Neural crest cell (in vitro differentiated cells): Measurements from ENCODE around the gene TUBA3C. TPM values are rescaled to one million over a fixed set of nuclear protein-coding genes. Genes with fewer than 3 reads are reported as not detected.

Experiments
- DNase-seq: peaks from one replicate; pipeline ENCODE4 v3.0.0; 2021; ENCODE audit warnings: low read depth, mixed read lengths, low spot score
- H3K27ac Mint-ChIP-seq: one replicate; pipeline ENCODE4 v1.8.0; 2021; ENCODE audit warnings: mild to moderate bottlenecking, mixed read lengths; ENCODE audit not compliant: unreplicated experiment
- H3K27me3 Mint-ChIP-seq: 2 replicates; pipeline ENCODE4 v1.8.0; 2021; ENCODE audit warnings: low read depth, mild to moderate bottlenecking, mixed read lengths
- H3K36me3 Mint-ChIP-seq: 2 replicates; pipeline ENCODE4 v1.8.0; 2021; ENCODE audit warnings: low read depth, mild to moderate bottlenecking, mixed read lengths
- H3K4me1 Mint-ChIP-seq: 2 replicates; pipeline ENCODE4 v1.8.0; 2021; ENCODE audit warnings: mixed read lengths
- H3K4me3 Mint-ChIP-seq: one replicate; pipeline ENCODE4 v1.8.0; 2021; ENCODE audit warnings: mild to moderate bottlenecking, mixed read lengths
- H3K9me3 Mint-ChIP-seq: 2 replicates; pipeline ENCODE4 v1.8.0; 2021; ENCODE audit warnings: mixed read lengths
- total RNA-seq: library from RNA; stranded (reverse); gene quantifications from 2 replicates; pipeline ENCODE4 v1.2.1, GENCODE V29; 2021
- TF ChIP-seq, protein P1 (sequence below): fragments of 200-600 bp; sonication (generic); conservative IDR thresholded peaks from 2 replicates; pipeline ENCODE4 v1.5.0; 2021; ENCODE audit warnings: antibody characterized with exemption, mild to moderate bottlenecking

TUBA3C gene
- total RNA-seq, 1 donor from 2014 or later = not detected

- Mint-ChIP-seq H3K9me3 (peaks cover 9% of the 10 kb centered on the region), H3K36me3 (peaks cover 2% of the 10 kb centered on the region), H3K4me1 (no peaks in the 10 kb centered on the region), H3K27me3 (no peaks in the 10 kb centered on the region), H3K27ac (no peak overlapping the region), H3K4me3 (no peak overlapping the region)
- TF ChIP-seq, protein P1, sequence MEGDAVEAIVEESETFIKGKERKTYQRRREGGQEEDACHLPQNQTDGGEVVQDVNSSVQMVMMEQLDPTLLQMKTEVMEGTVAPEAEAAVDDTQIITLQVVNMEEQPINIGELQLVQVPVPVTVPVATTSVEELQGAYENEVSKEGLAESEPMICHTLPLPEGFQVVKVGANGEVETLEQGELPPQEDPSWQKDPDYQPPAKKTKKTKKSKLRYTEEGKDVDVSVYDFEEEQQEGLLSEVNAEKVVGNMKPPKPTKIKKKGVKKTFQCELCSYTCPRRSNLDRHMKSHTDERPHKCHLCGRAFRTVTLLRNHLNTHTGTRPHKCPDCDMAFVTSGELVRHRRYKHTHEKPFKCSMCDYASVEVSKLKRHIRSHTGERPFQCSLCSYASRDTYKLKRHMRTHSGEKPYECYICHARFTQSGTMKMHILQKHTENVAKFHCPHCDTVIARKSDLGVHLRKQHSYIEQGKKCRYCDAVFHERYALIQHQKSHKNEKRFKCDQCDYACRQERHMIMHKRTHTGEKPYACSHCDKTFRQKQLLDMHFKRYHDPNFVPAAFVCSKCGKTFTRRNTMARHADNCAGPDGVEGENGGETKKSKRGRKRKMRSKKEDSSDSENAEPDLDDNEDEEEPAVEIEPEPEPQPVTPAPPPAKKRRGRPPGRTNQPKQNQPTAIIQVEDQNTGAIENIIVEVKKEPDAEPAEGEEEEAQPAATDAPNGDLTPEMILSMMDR = no peak
- DNase-seq = no peak
Measured at GRCh38 chr13:19184176-19184575, 2.6 kb upstream of the TUBA3C start.

DNA sequence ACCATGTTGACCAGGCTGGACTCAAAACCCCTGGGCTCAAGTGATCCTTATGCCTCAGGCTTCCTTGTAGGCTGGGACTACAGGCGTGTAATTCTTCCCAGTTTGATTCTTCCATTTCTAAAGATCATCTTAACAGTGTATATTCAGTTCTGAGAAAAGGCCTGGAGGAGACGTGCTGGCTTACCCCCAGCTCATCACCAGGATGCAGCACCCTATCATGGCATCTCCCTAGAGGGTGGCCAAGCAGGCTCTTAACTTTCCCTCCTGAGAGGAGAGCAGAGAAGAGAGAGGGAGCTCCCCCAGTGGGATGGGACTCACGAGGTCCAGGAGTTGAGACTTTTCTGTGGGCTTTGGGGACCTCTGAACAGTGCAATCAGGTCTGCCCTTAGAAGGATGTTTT is 2.1 kb upstream of the TUBA3C start:
- Mint-ChIP-seq H3K9me3 (peaks cover 9% of the 10 kb centered on the region), H3K4me3 (no peak overlapping the region), H3K27me3 (no peaks in the 10 kb centered on the region), H3K36me3 (peaks cover 2% of the 10 kb centered on the region), H3K27ac (no peak overlapping the region), H3K4me1 (no peaks in the 10 kb centered on the region)
- no peak for DNase-seq
- TF ChIP-seq, protein P1 = no peak

- H3K36me3 Mint-ChIP-seq = peaks cover 5% of the 10 kb centered on the region
- H3K4me1 Mint-ChIP-seq = no peaks in the 10 kb centered on the region
- H3K27me3 Mint-ChIP-seq = no peaks in the 10 kb centered on the region
- no peak overlapping the region for H3K27ac Mint-ChIP-seq
- TF ChIP-seq, protein P1 = no peak
- H3K9me3 Mint-ChIP-seq = peaks cover 8% of the 10 kb centered on the region
- DNase-seq = no peak
- no peak overlapping the region for H3K4me3 Mint-ChIP-seq
Measured at GRCh38 chr13:19182536-19182935, 912 bp upstream of the TUBA3C start.

GRCh38 chr13:19181021-19181620 is 503 bp downstream of the TUBA3C start:
- Mint-ChIP-seq H3K27ac (no peak overlapping the region), H3K27me3 (no peaks in the 10 kb centered on the region), H3K9me3 (peaks cover 6% of the 10 kb centered on the region), H3K4me1 (no peaks in the 10 kb centered on the region), H3K4me3 (no peak overlapping the region), H3K36me3 (peaks cover 3% of the 10 kb centered on the region)
- no peak for DNase-seq
- TF ChIP-seq, protein P1 = no peak

GRCh38 chr13:19179916-19180315 is 1.7 kb downstream of the TUBA3C start:
- Mint-ChIP-seq H3K27ac (no peak overlapping the region), H3K4me1 (no peaks in the 10 kb centered on the region), H3K36me3 (peaks cover 5% of the 10 kb centered on the region), H3K9me3 (peaks cover 3% of the 10 kb centered on the region), H3K27me3 (no peaks in the 10 kb centered on the region), H3K4me3 (no peak overlapping the region)
- TF ChIP-seq, protein P1 = no peak
- DNase-seq = no peak
